Epithelial cell of esophagus (primary cell): Measurements from ENCODE around the gene DIAPH3.
"Not testable (repeated sequence)": the region's sequence is repeated elsewhere in the genome, so short reads cannot be mapped to it uniquely, and the experiment has no call there.

Experiments
- DNase-seq: peaks from one replicate; pipeline ENCODE4 v3.0.0; 2010; ENCODE audit warnings: low read depth
- H3K4me3 ChIP-seq: 2 replicates; pipeline ENCODE4 v1.5.1; 2011; ENCODE audit warnings: mild to moderate bottlenecking, low read length, control low read depth
- TF ChIP-seq, protein P1 (sequence below): IDR thresholded peaks from 2 replicates; pipeline ENCODE4 v1.5.1; 2011; ENCODE audit warnings: low read depth, mild to moderate bottlenecking, low read length, control low read depth, inconsistent platforms; ENCODE audit not compliant: insufficient read depth; ENCODE audit errors: missing control alignments

Gene DIAPH3

DNA sequence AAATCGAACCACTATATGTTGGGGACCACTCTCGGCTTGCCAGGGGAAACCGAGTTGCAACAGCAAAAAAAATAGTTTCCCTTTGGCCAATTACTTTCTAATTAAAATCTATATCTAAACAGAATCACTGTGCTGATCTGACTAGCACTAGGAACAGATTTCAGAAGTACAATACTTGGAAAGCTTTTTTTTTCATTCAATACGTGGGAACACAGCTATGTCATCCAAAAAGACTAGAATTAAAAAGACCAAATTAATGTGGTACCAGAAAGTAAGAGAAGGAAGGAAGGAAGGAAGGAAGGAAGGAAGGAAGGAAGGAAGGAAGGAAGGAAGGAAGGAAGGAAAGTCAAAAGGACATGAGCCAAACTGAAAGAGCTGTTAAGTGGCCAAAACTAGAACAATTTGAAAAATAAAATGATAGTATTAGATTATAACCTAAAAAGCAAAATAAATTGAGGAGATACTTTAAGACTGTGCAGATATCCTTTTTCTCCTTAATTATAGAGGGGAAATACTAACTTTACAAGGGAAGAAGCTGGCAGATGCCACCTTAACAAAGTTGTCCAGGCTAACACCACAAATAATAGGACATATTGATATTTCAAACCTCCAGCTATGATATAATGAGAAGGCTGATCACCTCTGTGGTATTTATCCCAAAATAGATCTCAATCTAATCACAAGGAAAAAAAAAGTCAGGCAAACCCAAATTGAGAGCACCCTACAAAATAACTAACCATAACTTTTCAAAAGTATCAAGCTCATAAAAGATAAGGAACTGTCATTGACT, 63.9 kb downstream of the DIAPH3 start:
- TF ChIP-seq, protein P1, sequence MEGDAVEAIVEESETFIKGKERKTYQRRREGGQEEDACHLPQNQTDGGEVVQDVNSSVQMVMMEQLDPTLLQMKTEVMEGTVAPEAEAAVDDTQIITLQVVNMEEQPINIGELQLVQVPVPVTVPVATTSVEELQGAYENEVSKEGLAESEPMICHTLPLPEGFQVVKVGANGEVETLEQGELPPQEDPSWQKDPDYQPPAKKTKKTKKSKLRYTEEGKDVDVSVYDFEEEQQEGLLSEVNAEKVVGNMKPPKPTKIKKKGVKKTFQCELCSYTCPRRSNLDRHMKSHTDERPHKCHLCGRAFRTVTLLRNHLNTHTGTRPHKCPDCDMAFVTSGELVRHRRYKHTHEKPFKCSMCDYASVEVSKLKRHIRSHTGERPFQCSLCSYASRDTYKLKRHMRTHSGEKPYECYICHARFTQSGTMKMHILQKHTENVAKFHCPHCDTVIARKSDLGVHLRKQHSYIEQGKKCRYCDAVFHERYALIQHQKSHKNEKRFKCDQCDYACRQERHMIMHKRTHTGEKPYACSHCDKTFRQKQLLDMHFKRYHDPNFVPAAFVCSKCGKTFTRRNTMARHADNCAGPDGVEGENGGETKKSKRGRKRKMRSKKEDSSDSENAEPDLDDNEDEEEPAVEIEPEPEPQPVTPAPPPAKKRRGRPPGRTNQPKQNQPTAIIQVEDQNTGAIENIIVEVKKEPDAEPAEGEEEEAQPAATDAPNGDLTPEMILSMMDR, result no peak
- DNase-seq, result no peak

DNA sequence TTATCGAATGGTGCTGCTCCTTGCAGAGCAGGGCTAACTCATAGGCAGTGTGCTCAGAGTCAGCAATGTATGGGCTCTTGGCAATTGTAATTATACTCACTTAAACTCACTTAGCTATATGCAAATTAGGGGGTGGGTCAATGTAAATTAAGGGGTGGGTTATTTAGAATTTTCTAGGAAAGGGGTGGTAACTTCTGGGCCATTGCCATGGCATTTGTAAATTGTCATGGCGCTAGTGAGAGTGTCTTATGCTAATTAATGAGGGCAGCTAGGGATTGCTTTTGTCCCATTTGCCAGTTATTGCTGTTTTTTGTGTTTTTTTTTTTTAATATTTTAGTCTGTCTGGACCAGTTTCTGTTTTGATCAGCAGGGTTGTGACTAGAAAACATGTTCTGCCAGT, 68.4 kb downstream of the DIAPH3 start:
- TF ChIP-seq, protein P1, result no peak
- H3K4me3 ChIP-seq, result no peak overlapping the region
- DNase-seq, result no peak

More for the DNA sequence above, 63.9 kb downstream of the DIAPH3 start:
- H3K4me3 ChIP-seq, result no peak overlapping the region

DNA sequence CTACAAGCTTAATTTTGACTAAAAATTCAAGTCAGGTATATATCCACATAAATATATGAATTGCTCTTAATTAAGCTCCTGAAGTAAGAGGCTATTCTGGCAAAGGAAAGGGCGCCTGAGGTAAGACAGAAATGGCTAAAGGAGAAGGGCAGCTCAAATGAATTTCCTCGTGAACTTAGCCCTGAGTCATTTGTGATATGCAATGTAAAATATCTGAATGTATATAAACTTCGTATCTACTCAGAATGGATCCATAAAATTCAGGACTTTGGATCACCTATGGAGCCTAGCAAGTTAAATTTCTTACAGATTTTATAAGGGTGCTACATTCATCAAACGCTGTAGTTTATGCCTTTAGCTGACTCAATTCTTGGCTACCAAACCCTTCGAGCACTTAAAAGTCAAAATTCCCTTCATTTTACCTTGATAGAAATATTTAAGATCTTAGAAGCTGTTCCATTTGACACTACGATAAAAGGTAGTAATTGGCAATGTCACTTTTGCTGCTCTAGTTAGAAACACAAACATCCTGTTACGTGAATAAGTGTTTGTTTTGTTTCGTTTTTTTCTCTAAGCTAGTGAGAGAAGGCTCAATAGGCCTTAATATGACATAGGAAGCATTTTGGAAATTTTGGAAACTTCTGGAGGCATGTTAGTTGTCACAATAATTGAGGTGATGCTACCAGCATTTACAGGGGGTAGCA, 69.2 kb downstream of the DIAPH3 start:
- DNase-seq, result no peak
- no peak overlapping the region for H3K4me3 ChIP-seq
- TF ChIP-seq, protein P1, result no peak

DNA sequence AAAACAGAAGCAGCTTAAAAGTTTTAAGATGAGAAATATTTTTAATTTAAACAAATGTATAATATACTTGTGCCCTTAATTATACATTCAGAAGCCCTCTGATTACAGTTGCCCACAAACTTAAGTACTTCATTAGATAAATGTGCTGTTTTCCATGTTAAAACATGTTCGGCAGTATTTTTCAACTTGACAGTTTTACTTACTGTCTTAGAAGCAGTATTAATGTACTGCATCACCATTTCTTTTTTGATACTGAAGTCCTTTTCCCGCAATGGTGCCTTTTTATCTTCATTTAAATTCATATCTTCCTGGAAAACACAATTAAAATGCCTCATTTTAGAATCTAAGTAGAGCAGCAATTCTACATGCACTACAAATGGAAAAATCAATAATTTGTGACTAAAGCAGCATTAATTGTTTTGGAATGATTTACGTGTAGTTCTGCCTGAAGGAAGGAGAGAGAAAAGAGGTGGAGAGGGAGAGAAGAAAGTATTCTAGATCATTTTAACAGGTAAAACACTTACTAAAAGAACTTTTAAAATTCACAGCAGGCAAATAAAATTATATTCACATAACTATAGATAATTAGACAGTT, 70.2 kb downstream of the DIAPH3 start:
- H3K4me3 ChIP-seq, result no peak overlapping the region
- TF ChIP-seq, protein P1, result no peak

DNA sequence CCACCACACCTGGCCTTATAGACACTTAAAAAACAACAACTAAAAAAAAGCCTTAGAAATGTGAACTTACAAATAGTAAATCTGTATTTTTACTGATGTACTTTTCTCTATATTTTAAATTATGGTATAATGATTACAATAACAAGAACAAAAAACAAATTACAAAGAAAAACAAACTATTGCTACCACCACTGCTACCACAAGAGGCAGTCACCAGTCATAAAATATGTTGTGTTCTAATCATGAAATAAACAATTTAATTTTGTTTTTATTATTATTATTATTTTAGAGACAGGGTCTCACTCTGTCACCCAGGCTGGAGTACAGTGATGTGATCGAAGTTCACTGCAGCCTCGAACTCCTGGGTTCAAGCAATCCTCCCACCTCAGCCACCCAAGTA, 72.2 kb downstream of the DIAPH3 start:
- TF ChIP-seq, protein P1, result peak; percentile 1
- H3K4me3 ChIP-seq, result no peak overlapping the region
- DNase-seq, result no peak

More for the DNA sequence above, 70.2 kb downstream of the DIAPH3 start:
- no peak for DNase-seq

DNA sequence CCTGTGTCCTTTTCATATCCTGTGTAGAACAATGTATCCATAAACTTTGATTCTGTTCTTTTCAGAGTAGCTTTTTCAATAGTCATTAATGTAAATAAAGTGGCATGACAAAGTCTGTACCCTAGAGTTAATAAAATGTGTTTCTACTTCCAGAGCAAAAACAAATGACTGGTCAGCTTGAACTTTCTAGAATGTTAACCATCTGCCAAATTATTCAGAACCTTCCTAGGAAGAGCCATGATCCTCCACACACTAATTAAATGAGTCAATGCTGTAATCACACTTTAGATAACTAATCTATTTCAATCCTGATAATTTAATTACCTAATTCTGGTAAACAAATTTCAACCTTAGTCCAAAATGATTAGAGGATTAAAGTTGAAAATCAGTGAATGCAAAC, 73.2 kb downstream of the DIAPH3 start:
- TF ChIP-seq, protein P1, result no peak
- no peak overlapping the region for H3K4me3 ChIP-seq
- no peak for DNase-seq

DNA sequence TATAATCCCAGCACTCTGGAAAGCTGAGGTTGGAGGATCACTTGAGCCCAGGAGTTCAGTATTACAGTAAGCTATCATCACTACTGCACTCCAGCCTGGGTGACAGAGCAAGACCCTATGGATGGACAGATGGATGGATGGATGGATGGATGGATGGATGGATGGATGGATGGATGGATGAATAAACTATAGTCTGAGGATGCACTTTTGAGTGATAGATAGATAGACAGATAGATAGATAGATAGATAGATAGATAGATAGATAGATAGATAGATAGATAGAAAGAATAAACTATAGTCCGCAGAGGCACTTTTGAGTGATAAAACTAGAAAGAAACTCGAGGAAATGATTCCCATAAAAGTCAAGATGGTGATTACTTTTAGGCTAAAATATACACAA, 79.9 kb downstream of the DIAPH3 start:
- H3K4me3 ChIP-seq, DNase-seq: not testable (repeated sequence)
